ENCODE data around the gene EARS2. TPM values are rescaled to one million over a fixed set of nuclear protein-coding genes. Genes with fewer than 3 reads are reported as not detected.

Gene EARS2
- total RNA-seq, 4 donors from 2014 or later = 30.9 to 54.4 (median 50.7) TPM

DNA sequence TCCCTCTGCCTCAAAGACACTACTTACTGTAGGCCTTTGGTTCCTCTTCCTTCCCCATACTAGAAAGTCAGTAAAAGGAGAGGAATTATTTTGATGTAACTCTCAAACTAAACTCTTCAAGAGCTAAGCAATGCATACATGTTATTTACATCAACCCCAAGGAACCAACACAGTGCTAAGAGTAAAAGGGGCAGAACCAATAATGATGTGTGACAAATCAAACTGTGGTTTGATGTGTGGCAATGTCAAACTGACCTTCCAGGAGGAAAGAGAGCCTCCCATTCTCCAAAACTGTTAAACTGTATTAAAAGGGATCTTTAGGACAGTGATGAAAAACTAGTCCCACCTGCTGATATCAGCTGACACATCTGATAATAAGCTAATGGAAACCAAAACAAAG is 23.2 kb upstream of the EARS2 start:
- DNase-seq = no peak
- Histone ChIP-seq H3K9me3 (no peaks in the 10 kb centered on the region), H3K4me1 (no peaks in the 10 kb centered on the region), H3K27me3 (no peaks in the 10 kb centered on the region), H3K4me3 (replicated peaks in 1 of 3) (no peak overlapping the region), H3K27ac (no peak overlapping the region), H3K36me3 (peaks cover 19 to 35% of the 10 kb centered on the region in 2 donors)
- intact Hi-C loops (cut with DNase I) = no loop called here
- no peak for TF ChIP-seq POLR2A (IDR thresholded peaks at IDR 0.05)
- TF ChIP-seq, protein P1, sequence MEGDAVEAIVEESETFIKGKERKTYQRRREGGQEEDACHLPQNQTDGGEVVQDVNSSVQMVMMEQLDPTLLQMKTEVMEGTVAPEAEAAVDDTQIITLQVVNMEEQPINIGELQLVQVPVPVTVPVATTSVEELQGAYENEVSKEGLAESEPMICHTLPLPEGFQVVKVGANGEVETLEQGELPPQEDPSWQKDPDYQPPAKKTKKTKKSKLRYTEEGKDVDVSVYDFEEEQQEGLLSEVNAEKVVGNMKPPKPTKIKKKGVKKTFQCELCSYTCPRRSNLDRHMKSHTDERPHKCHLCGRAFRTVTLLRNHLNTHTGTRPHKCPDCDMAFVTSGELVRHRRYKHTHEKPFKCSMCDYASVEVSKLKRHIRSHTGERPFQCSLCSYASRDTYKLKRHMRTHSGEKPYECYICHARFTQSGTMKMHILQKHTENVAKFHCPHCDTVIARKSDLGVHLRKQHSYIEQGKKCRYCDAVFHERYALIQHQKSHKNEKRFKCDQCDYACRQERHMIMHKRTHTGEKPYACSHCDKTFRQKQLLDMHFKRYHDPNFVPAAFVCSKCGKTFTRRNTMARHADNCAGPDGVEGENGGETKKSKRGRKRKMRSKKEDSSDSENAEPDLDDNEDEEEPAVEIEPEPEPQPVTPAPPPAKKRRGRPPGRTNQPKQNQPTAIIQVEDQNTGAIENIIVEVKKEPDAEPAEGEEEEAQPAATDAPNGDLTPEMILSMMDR (IDR thresholded peaks at IDR 0.05) = no peak

DNA sequence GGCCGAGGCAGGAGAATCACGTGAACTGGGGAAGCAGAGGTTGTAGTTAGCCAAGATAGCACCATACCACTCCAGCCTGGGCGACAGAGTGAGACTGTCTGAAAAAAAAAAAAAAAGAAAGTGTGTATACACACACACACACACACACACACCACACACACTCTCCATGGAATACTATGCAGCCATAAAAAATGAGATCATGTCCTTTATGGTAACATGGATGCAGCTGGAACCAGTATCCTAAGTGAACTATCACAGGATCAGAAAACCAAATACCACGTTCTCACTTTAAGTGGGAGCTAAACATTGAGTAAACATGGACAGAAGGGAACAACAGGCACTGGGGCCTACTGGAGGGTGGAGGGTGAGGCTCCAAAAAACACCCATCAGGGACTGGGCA is 22.2 kb upstream of the EARS2 start:
- 95 to 98% methylated on average over 4 of the region's 4 CpGs for WGBS, 2 donors
- Histone ChIP-seq H3K4me1 (no peaks in the 10 kb centered on the region), H3K9me3 (no peaks in the 10 kb centered on the region), H3K36me3 (peaks cover 12 to 25% of the 10 kb centered on the region in 2 donors), H3K27ac (no peak overlapping the region), H3K4me3 (replicated peaks in 1 of 3) (no peak overlapping the region), H3K27me3 (no peaks in the 10 kb centered on the region)
- no peak for DNase-seq
- intact Hi-C loops (cut with DNase I) = no loop called here
- TF ChIP-seq, protein P1 (IDR thresholded peaks at IDR 0.05) = no peak
- TF ChIP-seq POLR2A (IDR thresholded peaks at IDR 0.05) = no peak

DNA sequence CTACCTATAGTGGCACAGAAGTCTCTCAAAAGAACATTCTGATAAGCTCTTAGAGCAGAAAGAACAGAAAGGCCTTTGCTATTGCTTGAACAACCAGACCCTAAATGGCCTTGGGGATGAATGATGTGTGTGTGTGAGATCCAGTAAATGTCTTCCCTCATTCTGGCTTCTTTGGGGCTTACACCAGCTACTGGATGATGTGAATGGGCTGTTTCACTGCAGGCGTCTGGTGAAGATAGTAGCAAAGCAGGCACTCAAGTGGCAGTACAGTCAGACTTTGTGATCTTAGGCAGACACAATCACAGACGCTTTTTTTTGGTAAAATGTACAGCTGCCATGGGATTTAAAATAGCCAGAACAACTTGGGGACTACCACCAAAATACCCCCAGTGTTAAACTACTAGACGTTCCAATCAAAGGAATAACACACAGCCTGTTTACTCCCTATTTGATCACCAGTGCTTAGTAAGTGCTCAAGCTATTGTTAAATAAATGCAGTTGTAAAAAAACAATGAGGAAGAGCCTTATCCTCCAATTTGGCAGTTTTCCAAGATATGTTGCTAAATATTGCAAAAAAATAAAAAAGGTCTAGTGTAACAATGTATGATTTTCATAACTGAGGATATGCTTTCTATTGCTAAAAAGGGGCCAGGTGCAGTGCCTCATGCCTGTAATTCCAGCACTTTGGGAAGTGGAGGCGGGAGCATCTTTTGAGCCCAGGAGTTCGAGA is 21.1 kb upstream of the EARS2 start:
- no peak overlapping the region for H3K27ac ChIP-seq
- TF ChIP-seq, protein P1 (IDR thresholded peaks at IDR 0.05) = no peak
- TF ChIP-seq POLR2A (IDR thresholded peaks at IDR 0.05) = no peak
- intact Hi-C loops (cut with DNase I) = no loop called here
- no peaks in the 10 kb centered on the region for H3K4me1 ChIP-seq
- peaks cover 15 to 30% of the 10 kb centered on the region in 2 donors for H3K36me3 ChIP-seq
- H3K4me3 ChIP-seq (replicated peaks in 1 of 3) = no peak overlapping the region
- no peaks in the 10 kb centered on the region for H3K27me3 ChIP-seq
- WGBS, 2 donors = 71 to 72% methylated on average over 5 of the region's 5 CpGs
- no peak for DNase-seq
- H3K9me3 ChIP-seq = no peaks in the 10 kb centered on the region

DNA sequence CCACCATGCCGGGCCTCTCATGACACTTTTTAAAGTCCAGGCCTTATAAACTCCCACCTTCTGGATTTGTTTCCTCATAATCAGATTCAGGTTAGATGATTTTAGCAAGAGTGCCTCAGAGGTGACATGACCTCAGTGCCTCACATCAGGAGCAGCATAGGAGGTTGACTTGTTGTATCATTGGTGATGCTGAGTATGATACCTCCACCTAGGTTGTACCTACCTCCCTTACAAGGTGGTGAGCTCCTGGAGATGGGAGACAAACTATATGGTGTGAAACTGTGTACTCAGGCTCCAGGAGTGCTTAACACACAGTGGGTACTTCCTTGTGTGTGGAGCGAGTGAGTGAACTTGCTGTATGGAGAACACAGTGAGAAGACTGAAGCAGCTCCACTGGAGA is 20.3 kb upstream of the EARS2 start:
- Histone ChIP-seq H3K36me3 (peaks cover 21 to 35% of the 10 kb centered on the region in 2 donors), H3K4me3 (replicated peaks in 1 of 3) (no peak overlapping the region), H3K27me3 (no peaks in the 10 kb centered on the region), H3K27ac (no peak overlapping the region), H3K9me3 (no peaks in the 10 kb centered on the region), H3K4me1 (no peaks in the 10 kb centered on the region)
- WGBS, 2 donors = 89 to 94% methylated on average over 2 of the region's 2 CpGs
- intact Hi-C loops (cut with DNase I) = no loop called here
- DNase-seq = no peak
- no peak for TF ChIP-seq POLR2A (IDR thresholded peaks at IDR 0.05)
- TF ChIP-seq, protein P1 (IDR thresholded peaks at IDR 0.05) = no peak

DNA sequence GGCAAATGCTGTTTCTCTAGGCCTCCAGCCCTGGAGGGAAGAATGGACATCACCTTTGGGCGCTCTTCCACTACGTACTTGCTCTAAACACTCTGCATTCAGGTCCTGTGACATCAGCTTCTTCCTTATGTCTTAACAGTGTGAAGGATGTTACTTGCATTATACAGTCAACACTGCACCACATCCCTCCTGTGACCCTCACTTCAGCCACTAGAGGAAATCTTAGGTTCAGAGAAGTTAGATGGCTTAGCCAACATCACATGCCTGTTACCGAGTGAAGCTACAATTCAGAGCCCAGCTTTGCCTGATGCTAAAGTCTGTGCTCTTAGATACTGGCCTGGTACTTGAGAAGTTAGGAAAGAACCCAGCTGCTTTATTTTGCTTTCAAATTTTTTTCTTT is 18.7 kb upstream of the EARS2 start:
- WGBS, 2 donors = 87 to 89% methylated on average over 3 of the region's 3 CpGs
- H3K27ac ChIP-seq = no peak overlapping the region
- intact Hi-C loops (cut with DNase I) = no loop called here
- H3K9me3 ChIP-seq = no peaks in the 10 kb centered on the region
- TF ChIP-seq, protein P1 (IDR thresholded peaks at IDR 0.05) = no peak
- no peak for TF ChIP-seq POLR2A (IDR thresholded peaks at IDR 0.05)
- H3K4me1 ChIP-seq = no peaks in the 10 kb centered on the region
- no peaks in the 10 kb centered on the region for H3K27me3 ChIP-seq
- DNase-seq = no peak
- no peak overlapping the region for H3K4me3 ChIP-seq (replicated peaks in 1 of 3)
- H3K36me3 ChIP-seq = peaks cover 33 to 40% of the 10 kb centered on the region in 2 donors
